ENCODE results near the gene FMN2. TPM values are rescaled to one million over a fixed set of nuclear protein-coding genes. Genes with fewer than 3 reads are reported as not detected.
"Not testable (repeated sequence)": the region's sequence is repeated elsewhere in the genome, so short reads cannot be mapped to it uniquely, and the experiment has no call there.

FMN2 gene
- polyA plus RNA-seq, 3 donors: 0.37 to 3.0 (median 0.56) TPM

DNA sequence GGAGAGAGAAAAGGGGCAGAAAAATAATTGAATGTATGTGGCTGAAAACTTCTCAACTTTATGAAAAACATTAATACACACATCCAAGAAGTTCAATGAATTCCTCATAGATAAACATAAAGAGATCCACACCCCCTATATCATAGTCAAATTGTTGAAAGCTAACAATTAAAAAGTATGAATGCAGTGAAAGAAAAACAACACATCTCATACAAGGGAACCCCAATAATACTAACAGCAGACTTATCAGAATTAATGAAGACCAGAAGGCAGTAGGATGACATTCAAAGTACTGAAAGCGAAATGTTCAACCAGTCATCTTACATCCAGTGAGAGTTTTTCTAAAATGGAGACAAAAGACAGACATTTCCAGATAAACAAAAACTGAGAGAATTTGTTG lies 134.4 kb downstream of the FMN2 start:
- WGBS, 3 donors: 77 to 84% (median 80%) methylated on average over 1 of the region's 1 CpG
- H3K27ac ChIP-seq (ENCODE audit: low read depth, low read length): no peak overlapping the region

DNA sequence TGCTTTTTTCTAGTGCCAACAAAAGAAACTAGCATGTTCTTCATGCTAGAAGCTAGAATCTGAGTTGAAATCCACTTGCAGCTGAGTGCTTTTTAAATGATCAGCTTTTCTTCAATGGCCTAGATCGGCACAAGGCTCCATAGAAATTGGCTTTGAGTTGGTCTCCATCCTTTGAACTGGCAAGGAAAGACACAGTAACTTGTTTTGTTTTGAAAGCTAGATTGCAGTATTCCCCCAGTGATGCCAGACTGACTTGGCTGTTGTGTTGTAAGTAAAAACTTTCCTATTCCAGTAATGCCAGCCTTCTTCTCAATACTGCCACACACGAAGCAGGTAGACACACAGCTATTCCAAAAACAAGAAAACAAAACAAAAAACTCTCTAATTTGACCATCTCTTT lies 139.1 kb downstream of the FMN2 start:
- H3K27ac ChIP-seq (ENCODE audit: low read depth, low read length): no peak overlapping the region
- 49 to 80% (median 73%) methylated on average over 2 of the region's 2 CpGs for WGBS, 3 donors

DNA sequence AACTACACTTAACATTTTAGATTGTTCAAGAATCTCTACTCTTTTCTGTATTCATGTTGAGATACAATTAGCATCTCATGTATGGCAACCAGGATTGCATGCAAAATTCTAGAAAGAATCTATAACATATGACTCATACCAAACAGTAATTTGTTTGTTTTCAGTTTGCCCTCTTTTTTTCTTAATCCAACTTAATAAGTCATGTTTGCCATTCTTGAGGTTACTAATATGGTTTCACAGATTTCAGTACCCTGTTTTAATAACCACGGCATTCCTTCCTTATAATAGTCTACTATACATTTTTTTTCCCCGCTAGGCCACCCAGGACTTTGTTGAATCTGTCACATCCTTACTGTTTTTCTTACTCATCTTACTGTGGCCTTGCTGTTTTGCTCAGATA lies 140.8 kb downstream of the FMN2 start:
- H3K27ac ChIP-seq (ENCODE audit: low read depth, low read length): no peak overlapping the region
- WGBS, 3 donors: 81 to 93% (median 89%) methylated on average over 2 of the region's 2 CpGs

GRCh38 chr1:240234485-240235210 lies 143.0 kb downstream of the FMN2 start:
- WGBS, 3 donors: 65 to 72% (median 66%) methylated on average over 2 of the region's 2 CpGs
- no peak overlapping the region for H3K27ac ChIP-seq (ENCODE audit: low read depth, low read length)

- H3K27ac ChIP-seq (ENCODE audit: low read depth, low read length): no peak overlapping the region
- 72 to 85% (median 83%) methylated on average over 4 of the region's 4 CpGs for WGBS, 3 donors
Observed at GRCh38 chr1:240235521-240236288, 144.0 kb downstream of the FMN2 start.

DNA sequence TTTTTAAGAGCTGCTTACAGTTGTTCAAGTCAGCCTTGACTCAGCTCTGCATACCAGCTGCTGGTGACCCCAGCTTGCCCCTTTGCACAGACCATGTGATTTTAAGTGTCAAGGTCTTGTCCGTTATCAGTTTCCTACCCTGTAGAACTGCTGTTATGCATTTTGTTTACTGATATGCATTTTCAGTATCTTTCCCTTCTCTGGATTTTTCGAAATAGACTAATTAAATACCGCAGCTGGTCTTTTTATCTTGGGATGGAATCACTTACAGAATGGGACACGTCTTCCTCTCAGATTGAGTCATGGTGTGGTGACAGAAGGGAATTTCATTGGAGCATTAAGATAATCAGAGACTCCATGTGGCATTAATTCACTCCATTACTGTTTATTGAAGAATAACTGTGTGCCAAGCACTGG lies 145.6 kb downstream of the FMN2 start:
- 56 to 71% (median 66%) methylated on average over 4 of the region's 4 CpGs for WGBS, 3 donors
- H3K27ac ChIP-seq (ENCODE audit: low read depth, low read length): no peak overlapping the region

- no peak overlapping the region for H3K27ac ChIP-seq (ENCODE audit: low read depth, low read length)
Observed at GRCh38 chr1:240239309-240239708, 147.6 kb downstream of the FMN2 start.

DNA sequence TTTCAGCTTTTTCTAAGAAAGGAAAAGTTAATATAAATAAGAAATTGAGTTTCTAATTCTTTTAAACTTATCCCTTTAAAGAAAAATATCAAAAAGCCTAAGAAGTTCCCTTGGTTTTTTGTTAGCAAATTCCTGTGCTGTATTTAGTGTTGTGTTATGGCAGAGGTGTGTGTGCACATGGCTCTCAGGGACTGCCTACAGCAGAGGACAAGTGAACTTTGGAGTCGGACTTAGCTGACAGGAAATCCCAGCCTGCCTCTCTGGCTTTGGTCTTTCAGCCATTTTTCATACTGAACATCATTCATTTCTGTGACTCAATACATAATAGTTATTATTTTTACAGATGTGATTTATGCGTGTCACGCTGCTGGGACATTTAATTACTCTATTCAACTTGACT lies 149.6 kb downstream of the FMN2 start:
- no peak overlapping the region for H3K27ac ChIP-seq (ENCODE audit: low read depth, low read length)
- WGBS, 3 donors: 75 to 90% (median 78%) methylated on average over 3 of the region's 3 CpGs

- WGBS, 3 donors: 58 to 74% (median 71%) methylated on average over 5 of the region's 5 CpGs
- H3K27ac ChIP-seq (ENCODE audit: low read depth, low read length): no peak overlapping the region
Observed at GRCh38 chr1:240242601-240243144, 151.0 kb downstream of the FMN2 start.

DNA sequence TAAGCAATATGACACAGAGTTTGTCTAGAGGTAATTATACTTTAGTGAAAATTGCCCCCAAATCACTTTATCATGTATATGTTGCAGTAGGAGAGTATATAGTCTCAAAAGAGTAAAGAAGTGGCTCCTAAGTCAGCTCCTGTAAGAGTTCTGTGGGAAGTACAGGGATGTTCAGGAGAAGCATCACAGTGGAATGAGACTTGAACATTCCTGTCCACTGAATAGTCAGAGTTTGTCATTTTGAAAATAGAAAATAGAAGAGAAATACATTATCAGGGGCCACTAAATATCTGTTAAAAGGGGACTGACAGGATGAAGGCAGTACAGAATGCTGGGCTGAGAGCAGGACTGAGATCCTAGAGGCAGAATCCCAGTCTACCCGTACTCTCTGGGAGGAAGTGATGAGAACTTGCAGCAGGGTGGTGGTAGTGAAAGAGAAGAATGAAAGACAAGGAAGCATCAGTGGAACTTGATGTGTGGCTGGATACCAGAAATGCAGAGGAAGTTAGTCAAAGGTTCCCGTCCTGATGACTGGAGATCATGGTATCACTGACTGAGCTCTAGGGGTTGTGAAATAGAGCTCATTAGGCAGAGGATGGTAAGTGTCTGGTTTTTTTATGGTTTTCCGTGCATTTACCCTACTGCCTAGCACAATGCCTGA lies 153.4 kb downstream of the FMN2 start:
- H3K27ac ChIP-seq (ENCODE audit: low read depth, low read length): no peak overlapping the region
- WGBS, 3 donors: 70 to 80% (median 76%) methylated on average over 3 of the region's 3 CpGs

DNA sequence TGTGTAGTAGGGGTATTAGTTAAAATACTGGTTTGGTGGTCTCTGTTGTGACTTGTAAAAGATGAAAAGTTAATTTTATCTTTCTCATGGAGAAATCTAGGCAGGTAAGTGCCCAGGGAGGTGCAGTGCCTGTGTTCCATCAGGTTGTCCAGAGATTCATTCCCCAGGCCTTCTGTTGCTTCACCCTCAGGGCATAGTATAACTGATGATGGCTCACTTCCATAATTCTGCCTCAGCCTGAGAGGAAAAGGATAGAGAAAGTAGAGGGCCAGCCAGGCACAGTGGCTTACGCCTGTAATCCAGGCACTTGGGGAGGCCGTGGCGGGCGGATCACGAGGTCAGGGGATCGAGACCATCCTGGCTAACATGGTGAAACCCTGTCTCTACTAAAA lies 153.9 kb downstream of the FMN2 start:
- H3K27ac ChIP-seq (ENCODE audit: low read depth, low read length): no peak overlapping the region
- 86 to 92% (median 90%) methylated on average over 6 of the region's 6 CpGs for WGBS, 3 donors

GRCh38 chr1:240247899-240248298 lies 156.2 kb downstream of the FMN2 start:
- 23 to 80% (median 71%) methylated on average over 3 of the region's 3 CpGs for WGBS, 3 donors
- no peak overlapping the region for H3K27ac ChIP-seq (ENCODE audit: low read depth, low read length)

- no peak overlapping the region for H3K27ac ChIP-seq (ENCODE audit: low read depth, low read length)
- WGBS, 3 donors: 90 to 94% (median 92%) methylated on average over 5 of the region's 5 CpGs
Observed at GRCh38 chr1:240254006-240254405, 162.3 kb downstream of the FMN2 start.

- no peak overlapping the region for H3K27ac ChIP-seq (ENCODE audit: low read depth, low read length)
- 86 to 90% (median 89%) methylated on average over 11 of the region's 11 CpGs for WGBS, 3 donors
Observed at GRCh38 chr1:240254778-240255291, 163.2 kb downstream of the FMN2 start.

DNA sequence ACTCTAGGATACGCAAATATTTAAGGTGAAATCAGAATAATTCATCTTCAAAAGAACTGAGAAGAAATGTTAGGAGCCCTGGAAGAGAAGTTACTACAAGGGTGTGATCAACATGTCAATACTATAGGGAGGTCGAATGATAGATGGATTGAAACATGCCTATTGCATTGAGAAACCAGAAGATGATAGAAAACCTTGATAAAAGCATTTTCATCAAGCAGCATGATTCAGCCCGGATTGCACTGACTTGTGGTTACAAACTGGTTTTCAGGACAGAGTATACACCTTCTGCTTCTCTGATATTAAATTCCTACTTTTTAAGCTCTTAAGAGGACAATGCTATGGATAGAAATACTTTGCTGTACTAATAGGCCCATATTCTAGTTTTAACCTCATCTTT lies 164.2 kb downstream of the FMN2 start:
- no peak overlapping the region for H3K27ac ChIP-seq (ENCODE audit: low read depth, low read length)
- WGBS, 3 donors: 80 to 91% (median 86%) methylated on average over 3 of the region's 3 CpGs

- no peak overlapping the region for H3K27ac ChIP-seq (ENCODE audit: low read depth, low read length)
- WGBS, 3 donors: 70 to 72% (median 71%) methylated on average over 4 of the region's 4 CpGs
Observed at GRCh38 chr1:240256836-240257503, 165.3 kb downstream of the FMN2 start.

- H3K27ac ChIP-seq (ENCODE audit: low read depth, low read length): no peak overlapping the region
- WGBS, 3 donors: 62 to 86% (median 83%) methylated on average over 3 of the region's 3 CpGs
Observed at GRCh38 chr1:240258910-240259309, 167.2 kb downstream of the FMN2 start.

- not testable (repeated sequence) for H3K27ac ChIP-seq (ENCODE audit: low read depth, low read length)
- 75 to 78% (median 78%) methylated on average over 2 of the region's 2 CpGs for WGBS, 3 donors
Observed at GRCh38 chr1:240264494-240264893, 172.8 kb downstream of the FMN2 start.
